KOPT-K1 (cell line): Measurements from ENCODE around the gene WWC1.

Experiments used
- H3K27ac ChIP-seq: fragments of 200-600 bp; sonication (generic); 2 replicates; pipeline ENCODE4 v1.5.1; 2016; ENCODE audit warnings: antibody characterized with exemption, mild to moderate bottlenecking, low read depth, low read length; ENCODE audit not compliant: poor library complexity, severe bottlenecking
- H3K36me3 ChIP-seq: fragments of 200-600 bp; sonication (generic); 2 replicates; pipeline ENCODE4 v1.5.1; 2017; ENCODE audit warnings: antibody characterized with exemption, mild to moderate bottlenecking, low read length, moderate library complexity; ENCODE audit not compliant: insufficient read depth
- H3K9me3 ChIP-seq: fragments of 200-600 bp; sonication (generic); 2 replicates; pipeline ENCODE4 v1.5.1; 2017; ENCODE audit warnings: antibody characterized with exemption, low read length, mild to moderate bottlenecking; ENCODE audit not compliant: insufficient read depth, poor library complexity, severe bottlenecking

The WWC1 gene

GRCh38 chr5:168353216-168353957, 61.9 kb downstream of the WWC1 start:
- Histone ChIP-seq H3K36me3 (no peaks in the 10 kb centered on the region), H3K9me3 (no peaks in the 10 kb centered on the region), H3K27ac (no peak overlapping the region)

GRCh38 chr5:168354397-168354796, 63.0 kb downstream of the WWC1 start:
- no peaks in the 10 kb centered on the region for H3K36me3 ChIP-seq
- no peaks in the 10 kb centered on the region for H3K9me3 ChIP-seq
- no peak overlapping the region for H3K27ac ChIP-seq

DNA sequence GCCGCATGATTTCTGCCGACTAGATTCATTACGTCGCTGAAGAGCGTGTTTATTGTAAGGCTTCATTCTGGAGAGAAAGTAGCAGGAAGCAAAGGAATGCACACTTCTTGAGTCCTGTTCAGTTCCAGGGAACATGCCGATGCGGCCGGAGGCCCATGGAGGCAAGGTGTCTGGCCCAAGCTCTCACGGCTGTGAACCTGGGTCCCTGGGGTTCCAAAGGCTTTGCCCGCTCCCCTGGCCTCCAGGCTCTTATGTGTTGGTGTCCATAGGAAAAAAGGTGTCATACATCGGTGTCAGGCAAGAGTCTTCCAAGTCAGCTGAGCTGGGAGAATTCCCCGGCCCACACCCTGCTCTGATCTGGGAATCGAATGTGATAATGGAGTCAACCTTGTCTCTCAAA, 64.7 kb downstream of the WWC1 start:
- no peaks in the 10 kb centered on the region for H3K36me3 ChIP-seq
- H3K27ac ChIP-seq, result no peak overlapping the region
- H3K9me3 ChIP-seq, result no peaks in the 10 kb centered on the region

GRCh38 chr5:168356592-168356991, 65.1 kb downstream of the WWC1 start:
- H3K27ac ChIP-seq, result no peak overlapping the region
- H3K36me3 ChIP-seq, result no peaks in the 10 kb centered on the region
- no peaks in the 10 kb centered on the region for H3K9me3 ChIP-seq

DNA sequence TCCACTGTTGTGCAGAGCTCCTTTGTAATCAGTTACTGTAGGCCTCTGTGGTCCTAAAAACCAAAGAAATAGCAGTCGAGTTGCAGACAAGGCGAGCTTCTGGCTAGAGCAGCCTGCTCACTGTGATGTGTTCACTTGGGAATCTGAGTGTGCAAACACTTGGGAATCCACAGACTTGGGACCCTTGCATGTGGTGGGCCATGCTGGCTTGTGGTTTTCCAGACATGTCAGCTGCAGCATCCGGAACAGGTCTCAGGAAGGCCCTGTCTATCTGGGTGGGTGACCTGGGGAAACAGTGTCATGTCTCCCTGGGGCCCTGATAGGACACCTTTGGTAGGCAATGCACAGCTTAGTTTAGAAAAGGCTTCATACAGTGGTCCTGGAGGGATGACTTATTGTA, 66.4 kb downstream of the WWC1 start:
- H3K27ac ChIP-seq, result no peak overlapping the region
- H3K9me3 ChIP-seq, result no peaks in the 10 kb centered on the region
- no peaks in the 10 kb centered on the region for H3K36me3 ChIP-seq

DNA sequence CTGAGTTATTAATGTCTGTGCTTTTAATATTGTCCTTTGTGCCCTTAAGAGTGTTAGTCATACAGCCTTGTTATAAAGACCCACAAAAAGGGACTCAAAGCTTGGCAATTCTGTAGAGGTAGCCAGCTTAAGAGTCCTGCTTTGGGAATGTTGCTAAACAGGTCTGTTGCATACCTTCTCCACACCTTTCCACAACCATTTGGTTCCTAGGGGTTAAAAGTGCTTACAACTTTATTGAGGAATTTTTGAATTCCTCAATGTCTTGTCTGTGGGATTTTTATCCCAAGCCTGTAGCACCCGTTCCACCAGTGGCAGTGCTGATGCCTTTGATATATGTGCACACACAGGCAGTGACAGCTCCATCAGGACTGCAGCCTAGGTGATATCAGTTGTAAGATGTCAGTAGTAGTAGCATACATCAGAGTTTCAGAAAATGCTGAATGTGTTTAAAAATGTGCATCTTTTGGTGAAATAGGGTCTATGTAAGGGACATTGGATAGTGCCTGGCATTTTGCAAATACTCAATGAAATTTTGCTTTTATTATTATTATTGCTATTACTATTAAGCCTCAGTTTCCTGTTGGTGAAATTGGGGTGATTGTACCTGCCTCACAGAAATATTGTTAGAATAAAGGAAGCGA, 68.5 kb downstream of the WWC1 start:
- Histone ChIP-seq H3K36me3 (no peaks in the 10 kb centered on the region), H3K27ac (no peak overlapping the region), H3K9me3 (no peaks in the 10 kb centered on the region)

DNA sequence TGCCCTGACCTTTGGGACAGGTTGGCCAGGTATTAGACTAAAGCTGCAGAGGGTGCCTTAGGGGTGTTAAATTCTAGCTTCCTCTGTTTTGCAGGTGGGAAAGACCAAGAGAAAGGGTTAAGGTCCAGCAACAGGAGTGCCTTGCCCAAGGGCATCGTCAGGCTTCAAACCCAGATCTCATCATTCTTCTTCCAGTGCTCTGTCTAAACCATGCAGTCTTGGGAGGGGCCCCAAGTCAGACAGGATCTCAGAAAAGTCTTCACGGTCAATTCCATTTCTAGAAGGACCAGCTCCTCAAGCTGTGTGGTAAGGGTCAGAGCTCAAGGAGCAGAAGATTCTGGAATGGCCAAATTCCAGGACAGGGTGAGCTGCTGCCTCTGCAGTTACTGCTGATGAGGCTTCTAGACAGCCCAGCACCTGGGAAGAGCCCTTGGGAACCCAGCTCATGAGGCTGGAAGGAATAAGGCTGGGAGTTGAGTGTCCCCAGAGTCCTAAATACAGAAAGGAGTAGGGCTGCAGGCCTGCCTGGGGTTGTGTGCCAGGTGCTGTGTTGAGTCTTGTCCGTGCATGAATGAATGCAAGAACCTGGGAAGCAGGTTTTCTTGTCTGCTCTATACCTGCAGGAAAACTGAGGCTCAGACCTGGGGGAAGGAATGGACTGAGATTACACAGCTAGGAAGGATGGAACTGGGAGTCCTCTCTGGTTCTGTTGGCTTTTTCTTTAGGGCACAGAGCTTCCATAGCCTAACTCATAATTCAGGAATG, 69.3 kb downstream of the WWC1 start:
- H3K27ac ChIP-seq, result no peak overlapping the region

DNA sequence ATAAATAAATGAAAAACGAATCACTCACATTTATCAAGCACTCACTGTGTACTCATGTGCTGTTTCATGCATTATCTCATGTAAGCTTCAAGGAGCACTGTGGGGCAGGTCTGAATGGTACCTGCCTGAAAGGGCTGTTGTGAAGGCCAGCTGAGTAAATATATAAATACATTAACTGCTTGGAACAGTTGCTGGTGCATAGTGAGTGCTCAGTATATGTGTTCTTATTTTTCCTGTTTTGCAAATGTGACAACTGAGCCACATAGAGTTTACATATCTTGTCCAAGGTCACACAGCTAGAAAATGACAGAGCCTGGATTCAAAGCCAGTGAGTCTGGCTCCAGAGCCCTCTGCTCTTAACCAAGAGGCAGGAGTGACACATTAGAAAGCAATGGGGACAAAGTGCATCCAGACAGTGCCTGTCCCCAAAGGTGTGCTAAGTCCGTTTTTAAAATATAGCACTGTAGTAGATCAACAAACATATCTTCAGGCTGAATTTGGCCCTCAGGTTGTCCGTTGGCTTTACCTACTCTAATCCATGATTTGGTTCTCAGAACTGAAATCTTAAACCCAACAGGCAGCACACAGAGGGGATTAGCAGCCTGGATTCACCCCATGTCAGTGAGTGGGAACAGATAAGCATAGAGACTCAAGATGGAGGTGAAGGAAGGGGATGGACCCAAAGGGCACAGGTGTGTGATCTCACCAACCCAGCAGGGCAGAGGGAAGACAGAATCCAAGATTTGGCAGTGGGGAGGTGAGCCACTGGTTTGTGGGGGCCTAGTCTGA, 70.8 kb downstream of the WWC1 start:
- Histone ChIP-seq H3K27ac (no peak overlapping the region), H3K36me3 (no peaks in the 10 kb centered on the region), H3K9me3 (no peaks in the 10 kb centered on the region)

More for the DNA sequence above, 69.3 kb downstream of the WWC1 start:
- H3K9me3 ChIP-seq, result no peaks in the 10 kb centered on the region
- H3K36me3 ChIP-seq, result no peaks in the 10 kb centered on the region

GRCh38 chr5:168364151-168364661, 72.8 kb downstream of the WWC1 start:
- H3K9me3 ChIP-seq, result no peaks in the 10 kb centered on the region
- H3K27ac ChIP-seq, result no peak overlapping the region
- H3K36me3 ChIP-seq, result no peaks in the 10 kb centered on the region

- no peak overlapping the region for H3K27ac ChIP-seq
- no peaks in the 10 kb centered on the region for H3K36me3 ChIP-seq
Observed at GRCh38 chr5:168364750-168365550, 73.5 kb downstream of the WWC1 start.

DNA sequence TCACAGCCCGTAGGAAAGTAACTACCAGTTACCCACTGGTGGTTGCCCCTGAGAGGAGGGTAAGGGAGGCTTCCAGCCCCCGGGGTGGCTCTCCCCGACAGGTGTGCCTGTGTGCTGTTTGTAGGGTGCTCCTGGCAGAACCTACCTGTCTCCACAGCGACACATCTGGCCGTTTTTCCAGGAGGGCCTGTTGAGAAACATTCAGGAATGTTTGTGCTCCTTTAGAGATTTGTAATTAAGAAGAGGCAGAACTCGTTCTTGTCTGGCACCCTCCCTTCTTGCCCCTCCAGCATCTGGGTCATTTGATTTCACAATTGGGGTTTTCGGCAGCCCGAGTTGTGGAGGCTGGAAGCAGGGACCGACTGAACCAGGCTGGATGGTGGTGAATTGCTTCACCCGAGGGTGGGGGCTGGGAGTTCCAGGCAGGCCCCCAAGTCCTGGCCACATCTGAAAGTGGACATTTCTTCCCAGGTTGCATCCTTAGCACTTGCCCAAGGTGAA, 74.2 kb downstream of the WWC1 start:
- no peaks in the 10 kb centered on the region for H3K36me3 ChIP-seq
- no peak overlapping the region for H3K27ac ChIP-seq
- no peaks in the 10 kb centered on the region for H3K9me3 ChIP-seq

More at GRCh38 chr5:168364750-168365550, 73.5 kb downstream of the WWC1 start:
- no peaks in the 10 kb centered on the region for H3K9me3 ChIP-seq

DNA sequence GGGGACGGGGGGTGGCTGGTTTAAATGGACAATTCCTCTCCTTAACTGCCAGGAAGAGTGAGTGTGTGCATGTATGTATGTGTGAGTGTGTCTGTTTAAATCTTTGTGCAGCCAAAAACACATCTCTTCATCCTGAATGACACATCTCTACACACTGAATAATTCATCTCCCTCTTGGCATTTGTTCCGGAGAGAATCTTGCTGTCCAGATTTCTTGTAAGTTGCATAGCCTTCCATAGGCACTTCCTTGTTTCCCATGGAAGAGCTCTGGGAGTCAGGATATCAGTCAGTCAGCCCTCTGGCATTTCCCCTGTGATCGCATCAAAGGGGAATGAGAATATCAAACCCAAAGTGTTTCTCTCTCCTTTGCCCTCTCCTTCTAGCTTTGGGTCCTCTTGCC, 74.7 kb downstream of the WWC1 start:
- Histone ChIP-seq H3K9me3 (no peaks in the 10 kb centered on the region), H3K27ac (no peak overlapping the region), H3K36me3 (no peaks in the 10 kb centered on the region)

GRCh38 chr5:168368854-168369253, 77.4 kb downstream of the WWC1 start:
- Histone ChIP-seq H3K27ac (no peak overlapping the region), H3K9me3 (no peaks in the 10 kb centered on the region), H3K36me3 (no peaks in the 10 kb centered on the region)

DNA sequence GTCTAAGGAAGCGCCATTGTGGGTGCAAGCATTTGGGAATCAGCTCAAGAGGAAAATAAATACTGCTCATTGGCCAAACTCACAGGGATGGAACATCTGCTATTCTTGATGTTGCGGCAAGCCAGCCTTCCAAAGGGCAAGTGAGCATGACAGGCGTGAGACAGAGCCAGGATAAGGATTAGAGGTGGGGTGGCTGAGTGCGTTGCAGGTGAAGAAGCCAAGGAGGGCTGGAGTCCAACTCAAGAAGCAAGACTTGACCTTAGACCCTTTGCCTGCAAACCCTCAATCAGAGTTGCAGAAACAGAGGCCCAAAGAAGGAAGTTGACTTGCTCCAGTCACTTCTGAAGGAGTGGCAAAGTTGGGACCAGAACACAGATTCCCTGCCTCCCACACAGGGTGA, 79.4 kb downstream of the WWC1 start:
- Histone ChIP-seq H3K27ac (no peak overlapping the region), H3K9me3 (no peaks in the 10 kb centered on the region)

More for the DNA sequence above, 79.4 kb downstream of the WWC1 start:
- H3K36me3 ChIP-seq, result no peaks in the 10 kb centered on the region
